Fibroblast of the conjunctiva (primary cell): Measurements from ENCODE around the gene PCSK9.

Experiments used
- DNase-seq: peaks from one replicate; pipeline ENCODE4 v3.0.0-alpha.2; 2010; ENCODE audit warnings: low read depth

Gene PCSK9

GRCh38 chr1:55044617-55045397 is 5.5 kb downstream of the PCSK9 start:
- no peak for DNase-seq

- no peak for DNase-seq
These were observed 6.1 kb downstream of the PCSK9 start for GRCh38 chr1:55045430-55045829.

GRCh38 chr1:55046871-55047270 is 7.5 kb downstream of the PCSK9 start:
- no peak for DNase-seq

DNA sequence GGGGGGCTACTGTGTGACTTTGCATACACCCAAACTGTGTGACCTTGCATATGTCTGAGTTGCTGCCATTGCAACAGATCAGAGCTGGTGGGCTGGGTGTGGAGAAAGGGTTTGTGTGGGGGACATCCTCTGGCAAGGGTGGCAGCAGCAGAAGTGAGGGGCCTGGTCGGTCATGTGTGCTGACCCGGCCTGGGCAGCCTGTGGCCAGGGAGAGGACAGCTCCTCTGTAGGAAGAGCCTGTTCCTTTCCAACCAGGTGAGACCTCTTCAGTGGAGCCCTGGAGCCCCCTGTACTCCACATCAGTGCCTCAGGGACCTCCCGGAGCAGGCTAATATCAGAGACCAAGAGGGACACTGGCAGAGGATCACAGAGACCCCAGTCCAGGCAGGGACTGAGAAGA is 8.3 kb downstream of the PCSK9 start:
- no peak for DNase-seq

GRCh38 chr1:55048453-55049270 is 9.3 kb downstream of the PCSK9 start:
- no peak for DNase-seq

GRCh38 chr1:55049271-55049913 is 10.0 kb downstream of the PCSK9 start:
- DNase-seq: no peak

DNA sequence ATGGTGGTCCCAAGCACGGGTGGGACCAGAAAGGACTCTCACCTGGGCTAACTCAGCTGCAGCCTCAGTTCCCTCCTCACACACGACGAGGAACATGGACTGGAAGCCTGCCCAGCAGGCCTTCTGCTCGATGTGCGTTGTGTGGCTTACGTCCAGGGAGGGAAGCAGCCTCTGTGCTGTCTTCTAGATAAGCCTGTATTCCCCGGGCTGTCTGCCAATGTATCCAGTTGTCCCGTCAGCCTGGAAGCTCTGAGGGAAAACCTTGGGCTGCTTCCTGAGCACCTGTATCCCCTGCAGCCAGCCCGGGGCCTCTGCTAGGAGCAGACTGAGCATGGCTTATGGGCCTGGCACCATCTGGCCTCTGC is 10.5 kb downstream of the PCSK9 start:
- DNase-seq: no peak

GRCh38 chr1:55050283-55050682 is 10.9 kb downstream of the PCSK9 start:
- no peak for DNase-seq

- no peak for DNase-seq
These were observed 11.8 kb downstream of the PCSK9 start for GRCh38 chr1:55051169-55051568.

- no peak for DNase-seq
These were observed 12.3 kb downstream of the PCSK9 start for GRCh38 chr1:55051621-55052020.

GRCh38 chr1:55052221-55053142 is 13.1 kb downstream of the PCSK9 start:
- DNase-seq: no peak

DNA sequence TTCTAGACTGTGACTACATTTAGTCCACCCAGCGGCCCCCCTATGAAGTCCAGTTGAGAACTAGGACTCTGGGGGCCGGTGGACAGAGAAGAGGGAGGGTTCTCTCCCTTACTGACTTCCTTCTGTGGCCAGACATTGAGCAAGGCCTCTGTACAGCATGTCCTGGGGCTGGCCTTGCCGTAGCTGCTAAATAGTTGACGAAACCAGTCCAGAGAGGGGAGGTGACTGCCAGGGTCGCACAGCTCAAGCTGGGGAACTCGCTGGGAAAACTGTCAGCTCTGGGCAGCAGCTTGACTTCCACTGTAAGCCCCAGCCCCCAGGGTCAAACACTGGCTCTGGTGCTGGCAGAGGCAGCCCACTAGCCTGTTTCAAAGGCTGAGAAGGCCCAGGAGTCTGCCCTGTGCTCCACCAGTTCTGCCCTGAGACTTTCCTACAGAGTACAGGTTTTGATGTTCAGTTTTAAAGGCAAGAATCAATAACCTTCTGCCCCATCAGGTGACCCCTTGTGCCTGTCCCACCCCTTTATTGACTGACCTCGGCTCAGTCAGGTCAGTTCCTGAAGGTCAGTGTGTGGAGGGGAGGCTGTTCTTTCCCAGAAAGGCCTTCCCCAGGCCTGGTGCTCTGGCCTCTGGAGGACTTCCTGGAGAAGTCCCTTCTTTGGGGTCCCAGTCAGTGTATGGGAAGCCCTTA is 14.1 kb downstream of the PCSK9 start:
- no peak for DNase-seq

- no peak for DNase-seq
These were observed 15.0 kb downstream of the PCSK9 start for GRCh38 chr1:55054396-55054795.

- DNase-seq: no peak
These were observed 15.9 kb downstream of the PCSK9 start for GRCh38 chr1:55055084-55055882.

GRCh38 chr1:55055951-55056631 is 16.7 kb downstream of the PCSK9 start:
- no peak for DNase-seq

DNA sequence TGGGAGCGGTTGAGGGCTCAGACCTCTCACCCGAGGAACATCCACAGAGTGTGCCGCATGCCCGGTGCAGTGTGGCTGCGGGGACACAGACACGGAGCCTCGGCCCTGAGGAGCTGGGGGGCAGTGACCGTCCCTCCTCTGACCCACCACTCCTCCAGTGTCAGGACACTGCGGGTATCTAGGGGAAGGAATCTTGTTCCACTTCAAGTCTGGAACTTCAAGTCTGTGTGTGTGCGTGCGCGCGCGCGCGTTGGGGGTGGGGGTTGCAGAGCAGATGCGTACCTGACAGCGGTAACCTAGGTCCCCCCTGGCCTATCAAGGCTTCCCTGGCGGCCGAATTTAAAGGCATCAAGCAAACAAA is 17.3 kb downstream of the PCSK9 start:
- no peak for DNase-seq

- DNase-seq: no peak
These were observed 18.1 kb downstream of the PCSK9 start for GRCh38 chr1:55057270-55057955.

GRCh38 chr1:55057956-55058298 is 18.6 kb downstream of the PCSK9 start:
- no peak for DNase-seq
